B cell (primary cell): Measurements from ENCODE around the gene PLIN5.

Experiments used
- CTCF ChIP-seq: fragments of 200-600 bp; IDR thresholded peaks from one replicate; pipeline ENCODE4 v1.8.0; 2022; ENCODE audit warnings: antibody characterized with exemption, mild to moderate bottlenecking
- EZH2 ChIP-seq: IDR thresholded peaks from 2 replicates; pipeline ENCODE4 v1.6.1; 2012; ENCODE audit warnings: borderline replicate concordance, low read depth, mild to moderate bottlenecking, moderate library complexity, low read length; ENCODE audit not compliant: insufficient read depth, poor library complexity, severe bottlenecking

- TF ChIP-seq CTCF: no peak
- no peak for TF ChIP-seq EZH2
These were observed 21.6 kb upstream of the PLIN5 start for GRCh38 chr19:4556597-4557127.
